SK-N-MC (cell line): Measurements from ENCODE around the gene POLR2B.

Experiments
- DNase-seq: peaks from one replicate; pipeline ENCODE4 v3.0.0-alpha.2; 2011; ENCODE audit warnings: low read depth, low spot score
- H3K27ac ChIP-seq: fragments of 200-600 bp; sonication (generic); 2 replicates; pipeline ENCODE4 v1.5.1; 2016; ENCODE audit warnings: mixed run types
- H3K36me3 ChIP-seq: fragments of 200-600 bp; sonication (generic); 2 replicates; pipeline ENCODE4 v1.6.1; 2017; ENCODE audit warnings: antibody characterized with exemption, low read length, mixed read lengths; ENCODE audit not compliant: insufficient read depth
- H3K4me3 ChIP-seq: fragments of 200-600 bp; sonication (generic); 2 replicates; pipeline ENCODE4 v1.5.1; 2016
- H3K9ac ChIP-seq: fragments of 200-600 bp; sonication (generic); 2 replicates; pipeline ENCODE4 v1.8.0; 2017; ENCODE audit warnings: mixed run types, mixed read lengths; ENCODE audit not compliant: insufficient read length
- H3K9me3 ChIP-seq: fragments of 200-600 bp; sonication (generic); 2 replicates; pipeline ENCODE4 v1.6.1; 2017; ENCODE audit warnings: low read depth, mild to moderate bottlenecking, antibody characterized with exemption, low read length, moderate library complexity, mixed read lengths
- EZH2 ChIP-seq: fragments of 200-600 bp; sonication (generic); IDR thresholded peaks from one replicate; pipeline ENCODE4 v1.6.1; 2017; ENCODE audit warnings: antibody characterized with exemption
- FOXP2 ChIP-seq: optimal IDR thresholded peaks from 2 replicates; pipeline ENCODE3; 2011; ENCODE audit warnings: mild to moderate bottlenecking, moderate library complexity; ENCODE audit not compliant: insufficient read depth; ENCODE audit errors: extremely low read length, control extremely low read depth
- POLR2AphosphoS5 ChIP-seq: IDR thresholded peaks from 2 replicates; pipeline ENCODE4 v1.6.1; 2012; ENCODE audit warnings: mild to moderate bottlenecking, low read depth, low read length, borderline replicate concordance

POLR2B gene

GRCh38 chr4:57013543-57014120 is 34.9 kb downstream of the POLR2B start:
- H3K9me3 ChIP-seq = no peaks in the 10 kb centered on the region
- no peak overlapping the region for H3K9ac ChIP-seq
- no peak overlapping the region for H3K27ac ChIP-seq
- TF ChIP-seq FOXP2 = no peak
- TF ChIP-seq EZH2 = no peak
- TF ChIP-seq POLR2AphosphoS5 = no peak
- peaks cover 72% of the 10 kb centered on the region for H3K36me3 ChIP-seq
- no peak for DNase-seq
- no peak overlapping the region for H3K4me3 ChIP-seq

- Histone ChIP-seq H3K27ac (no peak overlapping the region), H3K4me3 (no peak overlapping the region), H3K9me3 (no peaks in the 10 kb centered on the region), H3K9ac (no peak overlapping the region), H3K36me3 (peaks cover 86% of the 10 kb centered on the region)
- DNase-seq = no peak
- TF ChIP-seq FOXP2 (no peak), EZH2 (no peak), POLR2AphosphoS5 (no peak)
Measured at GRCh38 chr4:57018980-57019379, 40.3 kb downstream of the POLR2B start.

- TF ChIP-seq FOXP2 (no peak), EZH2 (no peak), POLR2AphosphoS5 (no peak)
Measured at GRCh38 chr4:57020467-57021101, 41.9 kb downstream of the POLR2B start.

GRCh38 chr4:57023104-57023503 is 44.4 kb downstream of the POLR2B start:
- no peak for DNase-seq
- H3K36me3 ChIP-seq = peaks cover 94% of the 10 kb centered on the region
- no peaks in the 10 kb centered on the region for H3K9me3 ChIP-seq
- H3K4me3 ChIP-seq = no peak overlapping the region
- TF ChIP-seq EZH2 (no peak), FOXP2 (no peak), POLR2AphosphoS5 (no peak)
- no peak overlapping the region for H3K9ac ChIP-seq
- no peak overlapping the region for H3K27ac ChIP-seq

More at GRCh38 chr4:57020467-57021101, 41.9 kb downstream of the POLR2B start:
- no peak for DNase-seq
- Histone ChIP-seq H3K9me3 (no peaks in the 10 kb centered on the region), H3K27ac (no peak overlapping the region), H3K4me3 (no peak overlapping the region), H3K36me3 (peaks cover 90% of the 10 kb centered on the region), H3K9ac (no peak overlapping the region)

DNA sequence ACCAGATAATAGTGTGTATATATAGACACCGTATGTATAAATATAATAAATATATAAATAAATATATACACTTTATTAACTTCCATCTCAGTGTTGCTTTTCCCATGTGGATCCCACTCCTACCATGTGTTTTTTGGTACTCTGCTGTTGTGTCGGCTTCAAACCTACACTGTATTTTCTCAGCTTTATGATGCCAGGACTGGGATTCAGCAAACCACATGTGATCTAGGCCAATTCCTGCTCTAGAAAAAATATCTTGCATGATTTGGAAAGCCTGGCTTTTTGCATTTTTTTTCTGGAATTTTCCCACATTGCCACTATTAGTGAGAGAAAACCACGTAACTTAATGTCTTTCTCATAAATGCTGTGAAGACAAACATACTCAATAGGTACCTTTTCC is 55.8 kb downstream of the POLR2B start:
- Histone ChIP-seq H3K9ac (no peak overlapping the region), H3K27ac (no peak overlapping the region), H3K4me3 (no peak overlapping the region), H3K36me3 (peaks cover 30% of the 10 kb centered on the region), H3K9me3 (no peaks in the 10 kb centered on the region)
- no peak for DNase-seq
- TF ChIP-seq FOXP2 (no peak), POLR2AphosphoS5 (no peak)

- Histone ChIP-seq H3K9ac (no peak overlapping the region), H3K4me3 (no peak overlapping the region)
- TF ChIP-seq EZH2 = no peak
- no peak for TF ChIP-seq POLR2AphosphoS5
- TF ChIP-seq FOXP2 = no peak
Measured at GRCh38 chr4:57037982-57038604, 59.4 kb downstream of the POLR2B start.

DNA sequence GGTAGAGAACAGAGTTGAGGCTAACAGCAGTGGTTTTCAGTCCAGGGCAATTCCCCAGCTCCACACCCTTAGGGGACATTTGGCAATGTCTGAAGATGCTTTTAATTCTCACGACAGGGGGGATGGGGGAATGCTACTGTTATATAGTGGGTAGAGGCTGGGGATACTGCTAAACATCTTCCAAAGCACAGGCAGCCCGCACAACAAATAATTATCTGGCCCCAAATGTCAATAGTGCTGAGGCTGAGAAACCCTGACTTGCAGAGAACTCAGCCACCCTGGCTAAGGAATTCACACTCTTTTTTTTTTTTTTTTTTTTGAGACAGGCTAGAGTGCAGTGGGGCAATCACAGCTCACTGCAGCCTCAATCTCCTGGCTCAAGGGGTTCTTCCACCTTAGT is 60.6 kb downstream of the POLR2B start:
- H3K9ac ChIP-seq = no peak overlapping the region
- no peak overlapping the region for H3K27ac ChIP-seq
- H3K4me3 ChIP-seq = no peak overlapping the region
- H3K36me3 ChIP-seq = no peaks in the 10 kb centered on the region
- no peak for TF ChIP-seq FOXP2
- no peak for TF ChIP-seq EZH2
- TF ChIP-seq POLR2AphosphoS5 = no peak
- no peaks in the 10 kb centered on the region for H3K9me3 ChIP-seq
- DNase-seq = no peak

More at GRCh38 chr4:57037982-57038604, 59.4 kb downstream of the POLR2B start:
- DNase-seq = no peak
- Histone ChIP-seq H3K9me3 (no peaks in the 10 kb centered on the region), H3K27ac (no peak overlapping the region), H3K36me3 (no peaks in the 10 kb centered on the region)

GRCh38 chr4:57040510-57040909 is 61.8 kb downstream of the POLR2B start:
- H3K27ac ChIP-seq = no peak overlapping the region
- no peak for DNase-seq
- H3K9ac ChIP-seq = no peak overlapping the region
- no peaks in the 10 kb centered on the region for H3K36me3 ChIP-seq
- TF ChIP-seq POLR2AphosphoS5 = no peak
- TF ChIP-seq EZH2 = no peak
- no peak for TF ChIP-seq FOXP2
- no peaks in the 10 kb centered on the region for H3K9me3 ChIP-seq
- H3K4me3 ChIP-seq = no peak overlapping the region

DNA sequence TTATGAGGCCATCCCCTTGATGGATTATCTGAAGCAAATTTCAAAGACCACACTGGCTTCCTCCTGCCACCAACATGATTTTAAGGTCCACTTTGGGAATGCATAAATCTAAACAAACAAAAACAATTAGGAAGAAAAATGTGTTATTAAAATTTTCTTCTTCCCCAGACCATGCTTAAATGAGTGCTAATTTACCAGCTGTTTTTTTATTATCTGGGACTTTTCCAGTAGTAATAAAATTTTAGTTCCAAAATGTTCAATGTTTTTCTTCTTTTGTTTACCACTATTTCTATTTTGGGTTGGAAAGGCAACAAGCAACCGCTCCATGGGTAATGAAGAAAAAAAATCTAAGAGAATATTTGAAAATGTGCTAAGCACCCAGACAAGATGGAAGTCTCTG is 62.3 kb downstream of the POLR2B start:
- H3K9me3 ChIP-seq = no peaks in the 10 kb centered on the region
- no peak for DNase-seq
- no peak overlapping the region for H3K27ac ChIP-seq
- H3K4me3 ChIP-seq = no peak overlapping the region
- no peak overlapping the region for H3K9ac ChIP-seq
- H3K36me3 ChIP-seq = no peaks in the 10 kb centered on the region
- TF ChIP-seq FOXP2 = no peak
- TF ChIP-seq EZH2 = no peak
- TF ChIP-seq POLR2AphosphoS5 = no peak
